ENCODE data around the gene SFXN3.

The SFXN3 gene

GRCh38 chr10:101035916-101036702, 5.1 kb downstream of the SFXN3 start:
- Histone ChIP-seq H3K4me3 (ENCODE audit: low read depth in 1 of 2, low read length in 2 of 2) (no peak overlapping the region), H3K36me3 (ENCODE audit: insufficient read depth, low read length) (no peaks in the 10 kb centered on the region), H4K20me1 (ENCODE audit: insufficient read depth, low read length) (peaks cover 25% of the 10 kb centered on the region), H3K4me2 (ENCODE audit: insufficient read depth, low read length) (no peak overlapping the region), H3K79me2 (ENCODE audit: insufficient read depth, low read length) (0 out of 2 replicates have a peak, but pooled peaks cover 2% of the 10 kb centered on the region), H3K9me3 (ENCODE audit: insufficient read depth, low read length, severe bottlenecking) (no peaks in the 10 kb centered on the region), H2AFZ (ENCODE audit: low read depth, low read length) (no peak overlapping the region), H3K9ac (ENCODE audit: low read depth, low read length) (no peak overlapping the region), H3K4me1 (ENCODE audit: insufficient read depth, low read length) (peaks cover 21% of the 10 kb centered on the region), H3K27ac (ENCODE audit: low read length) (no peak overlapping the region), H3K27me3 (ENCODE audit: insufficient read depth, low read length, poor library complexity) (peaks cover 8% of the 10 kb centered on the region)
- DNase-seq (no peak), ATAC-seq (ENCODE audit: insufficient read depth, low read depth) (no peak)
- TF ChIP-seq EZH2 (IDR thresholded peaks at IDR 0.05; ENCODE audit: borderline replicate concordance, low read depth, low read length, severe bottlenecking) (no peak), CTCF (IDR thresholded peaks at IDR 0.05; ENCODE audit: borderline replicate concordance, extremely low read depth, low read length, poor library complexity, severe bottlenecking) (no peak)

DNA sequence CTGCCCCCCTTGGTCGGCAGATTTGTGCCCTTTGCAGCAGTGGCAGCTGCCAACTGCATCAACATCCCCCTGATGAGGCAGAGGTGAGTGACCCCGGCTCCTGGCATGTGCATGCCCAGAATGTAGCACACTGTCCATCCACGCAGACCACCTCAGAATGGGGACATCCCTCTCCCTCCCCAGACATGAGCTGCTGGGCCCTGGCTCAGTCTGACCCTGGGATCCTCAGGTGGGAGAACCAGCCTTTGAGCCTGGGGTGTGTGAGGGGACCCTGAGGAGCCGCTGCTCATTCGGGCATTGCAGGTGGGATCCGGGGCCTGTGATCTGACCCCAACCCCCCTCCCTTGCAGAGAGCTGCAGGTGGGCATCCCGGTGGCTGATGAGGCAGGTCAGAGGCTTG, 5.7 kb downstream of the SFXN3 start:
- DNase-seq, result no peak

DNA sequence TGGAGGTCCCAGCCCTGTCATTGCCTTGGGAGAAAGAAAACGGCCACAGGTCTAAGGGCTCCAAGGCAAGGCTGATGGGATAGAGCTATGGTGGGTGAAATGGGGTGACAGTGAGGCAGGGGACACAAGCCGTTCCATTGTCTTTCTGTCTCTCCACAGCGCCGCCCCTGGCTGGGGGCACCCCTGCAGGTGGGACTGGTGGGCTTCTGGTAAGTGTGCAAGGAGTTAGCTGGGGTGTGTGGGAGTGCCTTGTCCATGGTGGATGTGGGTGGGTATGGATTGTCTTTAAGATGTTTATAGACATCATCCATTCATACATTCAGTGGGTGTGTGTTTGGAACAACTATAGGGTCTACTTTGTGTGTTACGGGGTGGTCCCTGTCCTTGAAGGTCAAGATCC, 7.5 kb downstream of the SFXN3 start:
- Histone ChIP-seq H3K9ac (ENCODE audit: low read depth, low read length) (no peak overlapping the region), H3K4me2 (ENCODE audit: insufficient read depth, low read length) (no peak overlapping the region), H3K9me3 (ENCODE audit: insufficient read depth, low read length, severe bottlenecking) (no peaks in the 10 kb centered on the region), H3K27me3 (ENCODE audit: insufficient read depth, low read length, poor library complexity) (no peaks in the 10 kb centered on the region), H3K4me1 (ENCODE audit: insufficient read depth, low read length) (peaks cover 21% of the 10 kb centered on the region), H4K20me1 (ENCODE audit: insufficient read depth, low read length) (peaks cover 13% of the 10 kb centered on the region; the same call in 1 of the 2 replicates), H3K36me3 (ENCODE audit: insufficient read depth, low read length) (no peaks in the 10 kb centered on the region), H2AFZ (ENCODE audit: low read depth, low read length) (no peak overlapping the region), H3K4me3 (ENCODE audit: low read depth in 1 of 2, low read length in 2 of 2) (no peak overlapping the region), H3K27ac (ENCODE audit: low read length) (no peak overlapping the region), H3K79me2 (ENCODE audit: insufficient read depth, low read length) (peaks cover 9% of the 10 kb centered on the region)
- ATAC-seq (ENCODE audit: insufficient read depth, low read depth) (no peak), DNase-seq (no peak)
- no peak for TF ChIP-seq CTCF (IDR thresholded peaks at IDR 0.05; ENCODE audit: borderline replicate concordance, extremely low read depth, low read length, poor library complexity, severe bottlenecking)

More for the DNA sequence above, 5.7 kb downstream of the SFXN3 start:
- H3K27me3 ChIP-seq (ENCODE audit: insufficient read depth, low read length, poor library complexity), result peaks cover 2% of the 10 kb centered on the region
- H3K4me2 ChIP-seq (ENCODE audit: insufficient read depth, low read length), result no peak overlapping the region
- no peaks in the 10 kb centered on the region for H3K36me3 ChIP-seq (ENCODE audit: insufficient read depth, low read length)
- H3K9me3 ChIP-seq (ENCODE audit: insufficient read depth, low read length, severe bottlenecking), result no peaks in the 10 kb centered on the region
- no peak for ATAC-seq (ENCODE audit: insufficient read depth, low read depth)
- H3K79me2 ChIP-seq (ENCODE audit: insufficient read depth, low read length), result 0 out of 2 replicates have a peak, but pooled peaks cover 2% of the 10 kb centered on the region
- H3K4me3 ChIP-seq (ENCODE audit: low read depth in 1 of 2, low read length in 2 of 2), result no peak overlapping the region
- H4K20me1 ChIP-seq (ENCODE audit: insufficient read depth, low read length), result peaks cover 21% of the 10 kb centered on the region
- no peak overlapping the region for H2AFZ ChIP-seq (ENCODE audit: low read depth, low read length)
- H3K27ac ChIP-seq (ENCODE audit: low read length), result no peak overlapping the region
- H3K4me1 ChIP-seq (ENCODE audit: insufficient read depth, low read length), result peaks cover 20% of the 10 kb centered on the region
- TF ChIP-seq CTCF (IDR thresholded peaks at IDR 0.05; ENCODE audit: borderline replicate concordance, extremely low read depth, low read length, poor library complexity, severe bottlenecking), result no peak
- no peak for TF ChIP-seq EZH2 (IDR thresholded peaks at IDR 0.05; ENCODE audit: borderline replicate concordance, low read depth, low read length, severe bottlenecking)
- no peak overlapping the region for H3K9ac ChIP-seq (ENCODE audit: low read depth, low read length)

Data from DND-41 (cell line).